ENCODE measurements around the gene BAIAP2L2. TPM values are rescaled to one million over a fixed set of nuclear protein-coding genes. Genes with fewer than 3 reads are reported as not detected.
"Not testable (repeated sequence)": the region's sequence is repeated elsewhere in the genome, so short reads cannot be mapped to it uniquely, and the experiment has no call there.

BAIAP2L2 gene, protein sequence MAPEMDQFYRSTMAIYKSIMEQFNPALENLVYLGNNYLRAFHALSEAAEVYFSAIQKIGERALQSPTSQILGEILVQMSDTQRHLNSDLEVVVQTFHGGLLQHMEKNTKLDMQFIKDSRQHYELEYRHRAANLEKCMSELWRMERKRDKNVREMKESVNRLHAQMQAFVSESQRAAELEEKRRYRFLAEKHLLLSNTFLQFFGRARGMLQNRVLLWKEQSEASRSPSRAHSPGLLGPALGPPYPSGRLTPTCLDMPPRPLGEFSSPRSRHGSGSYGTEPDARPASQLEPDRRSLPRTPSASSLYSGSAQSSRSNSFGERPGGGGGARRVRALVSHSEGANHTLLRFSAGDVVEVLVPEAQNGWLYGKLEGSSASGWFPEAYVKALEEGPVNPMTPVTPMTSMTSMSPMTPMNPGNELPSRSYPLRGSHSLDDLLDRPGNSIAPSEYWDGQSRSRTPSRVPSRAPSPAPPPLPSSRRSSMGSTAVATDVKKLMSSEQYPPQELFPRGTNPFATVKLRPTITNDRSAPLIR
- 0.26 and 0.83 TPM in 2 replicates for total RNA-seq
- polyA plus RNA-seq: 0.16 and 0.77 TPM in 2 replicates
- polyA plus RNA-seq (2012): 0.24 and 2.1 TPM in 2 replicates
- polyA minus RNA-seq (ENCODE audit: low replicate concordance): 1.4 TPM in 1 of 2 replicates, not detected in the other

DNA sequence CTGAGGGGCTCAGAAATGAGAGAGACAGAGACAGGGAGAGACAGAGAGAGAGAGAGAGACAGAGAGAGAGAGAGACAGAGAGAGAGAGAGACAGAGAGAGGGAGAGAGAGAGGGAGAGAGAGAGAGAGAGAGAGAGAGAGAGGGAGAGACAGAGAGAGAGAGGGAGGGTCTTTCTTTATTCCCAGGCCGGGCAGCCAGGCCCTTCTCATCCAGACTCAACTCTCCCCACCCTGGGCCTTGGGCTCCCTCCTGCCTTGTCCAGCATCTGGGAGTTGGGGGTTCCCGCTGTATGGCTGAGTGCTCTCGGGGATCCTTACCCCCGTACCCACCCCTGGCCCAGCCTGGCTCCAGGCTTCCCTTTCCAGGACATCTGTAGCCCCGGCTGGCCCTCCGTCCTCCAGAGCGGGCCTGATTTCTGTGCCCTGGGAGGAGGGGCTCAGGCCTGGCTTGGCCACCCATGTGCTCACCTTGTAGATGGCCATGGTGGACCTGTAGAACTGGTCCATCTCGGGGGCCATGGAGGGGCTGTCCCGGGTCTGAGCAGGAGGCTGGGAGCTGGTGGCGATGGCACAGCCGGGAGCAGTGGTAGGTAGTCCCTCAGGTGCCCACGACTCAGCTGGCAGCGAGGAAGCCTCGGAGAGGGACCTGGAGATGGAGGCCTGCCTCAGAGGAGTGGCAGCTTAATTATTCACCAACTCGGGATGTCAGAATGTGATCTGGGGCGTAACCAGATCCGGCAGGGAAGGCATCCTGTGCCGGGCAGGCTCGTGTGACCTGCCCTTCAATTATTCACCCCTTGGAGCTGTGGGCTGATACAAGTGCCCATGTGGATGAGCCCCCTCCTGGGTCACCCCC, at the start of gene BAIAP2L2:
BAIAP2L2 (minus strand) TSS at position 677 of the 855 bp plus-strand sequence; CDS start at position 518, 159 bp downstream.
- Histone ChIP-seq H2AFZ (ENCODE audit: low read length) (no peak within 1 kb of the TSS), H3K4me1 (ENCODE audit: control insufficient read depth, extremely low read depth, insufficient read depth, low read length) (no peaks in the 10 kb centered on the region), H4K20me1 (ENCODE audit: control insufficient read depth, extremely low read depth, insufficient read depth, low read length) (no peaks in the 10 kb centered on the region), H3K4me3 (replicated peaks in 1 of 4; ENCODE audit: control extremely low read depth in 1 of 4, insufficient read depth in 1 of 4, low read depth in 3 of 4, low read length in 4 of 4) (no peak within 1 kb of the TSS), H3K36me3 (ENCODE audit: control insufficient read depth, insufficient read depth, low read length) (no peaks in the 10 kb centered on the region), H3K9me3 (ENCODE audit: control insufficient read depth, insufficient read depth, low read depth, low read length) (no peaks in the 10 kb centered on the region), H3K27me3 (ENCODE audit: control insufficient read depth, insufficient read depth, low read length) (no peaks in the 10 kb centered on the region), H3K79me2 (ENCODE audit: control insufficient read depth, insufficient read depth, low read length) (no peaks in the 10 kb centered on the region), H3K27ac (ENCODE audit: insufficient read depth, low read length) (no peak within 1 kb of the TSS), H3K9ac (ENCODE audit: insufficient read depth, low read length) (no peak within 1 kb of the TSS), H3K4me2 (ENCODE audit: extremely low read depth, insufficient read depth, low read length) (no peak within 1 kb of the TSS)
- no peak for TF ChIP-seq EZH2 (IDR thresholded peaks at IDR 0.05; ENCODE audit: low read length, missing control alignments)
- no peak for TF ChIP-seq CTCF (conservative IDR thresholded peaks at IDR 0.05 in 1 of 2, IDR thresholded peaks at IDR 0.05 in 1 of 2; ENCODE audit: low read depth in 1 of 2, low read length in 2 of 2)
- no peak for DNase-seq (ENCODE audit: low read depth in 2 of 2)

GRCh38 chr22:38155703-38156102, 45.2 kb upstream of the BAIAP2L2 start:
- H3K27me3 ChIP-seq (ENCODE audit: control insufficient read depth, insufficient read depth, low read length): no peaks in the 10 kb centered on the region
- no peak overlapping the region for H3K9ac ChIP-seq (ENCODE audit: insufficient read depth, low read length)
- no peak overlapping the region for H3K4me2 ChIP-seq (ENCODE audit: extremely low read depth, insufficient read depth, low read length)
- no peak for TF ChIP-seq EZH2 (IDR thresholded peaks at IDR 0.05; ENCODE audit: low read length, missing control alignments)
- TF ChIP-seq CTCF (conservative IDR thresholded peaks at IDR 0.05 in 1 of 2, IDR thresholded peaks at IDR 0.05 in 1 of 2; ENCODE audit: low read depth in 1 of 2, low read length in 2 of 2): no peak
- H3K4me3 ChIP-seq (replicated peaks in 1 of 4; ENCODE audit: control extremely low read depth in 1 of 4, insufficient read depth in 1 of 4, low read depth in 3 of 4, low read length in 4 of 4): no peak overlapping the region
- no peak overlapping the region for H2AFZ ChIP-seq (ENCODE audit: low read length)
- no peaks in the 10 kb centered on the region for H3K9me3 ChIP-seq (ENCODE audit: control insufficient read depth, insufficient read depth, low read depth, low read length)
- H3K79me2 ChIP-seq (ENCODE audit: control insufficient read depth, insufficient read depth, low read length): no peaks in the 10 kb centered on the region
- DNase-seq (ENCODE audit: low read depth in 2 of 2): no peak
- H3K4me1 ChIP-seq (ENCODE audit: control insufficient read depth, extremely low read depth, insufficient read depth, low read length): no peaks in the 10 kb centered on the region
- no peaks in the 10 kb centered on the region for H3K36me3 ChIP-seq (ENCODE audit: control insufficient read depth, insufficient read depth, low read length)
- H4K20me1 ChIP-seq (ENCODE audit: control insufficient read depth, extremely low read depth, insufficient read depth, low read length): no peaks in the 10 kb centered on the region
- no peak overlapping the region for H3K27ac ChIP-seq (ENCODE audit: insufficient read depth, low read length)

DNA sequence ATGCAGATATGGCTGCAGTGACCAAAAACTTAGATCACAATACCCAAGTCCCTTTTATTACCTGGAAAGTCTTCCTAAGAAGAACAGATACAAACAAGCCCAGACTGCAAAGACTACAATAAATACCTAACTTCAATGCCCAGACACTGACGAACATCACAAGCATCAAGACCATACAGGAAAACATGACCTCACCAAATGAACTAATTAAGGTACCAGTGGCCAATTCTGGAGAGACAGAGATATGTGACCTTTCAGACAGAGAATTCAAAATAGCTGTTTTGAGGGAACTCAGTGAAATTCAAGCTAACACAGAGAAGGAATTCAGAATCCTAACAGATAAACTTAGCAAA, 44.1 kb upstream of the BAIAP2L2 start:
- not testable (repeated sequence) for H4K20me1 ChIP-seq (ENCODE audit: control insufficient read depth, extremely low read depth, insufficient read depth, low read length); H3K79me2 ChIP-seq (ENCODE audit: control insufficient read depth, insufficient read depth, low read length); H3K9me3 ChIP-seq (ENCODE audit: control insufficient read depth, insufficient read depth, low read depth, low read length); DNase-seq (ENCODE audit: low read depth in 2 of 2); H3K4me2 ChIP-seq (ENCODE audit: extremely low read depth, insufficient read depth, low read length); H3K27me3 ChIP-seq (ENCODE audit: control insufficient read depth, insufficient read depth, low read length); H3K27ac ChIP-seq (ENCODE audit: insufficient read depth, low read length); H3K4me3 ChIP-seq (replicated peaks in 1 of 4; ENCODE audit: control extremely low read depth in 1 of 4, insufficient read depth in 1 of 4, low read depth in 3 of 4, low read length in 4 of 4); H2AFZ ChIP-seq (ENCODE audit: low read length); H3K9ac ChIP-seq (ENCODE audit: insufficient read depth, low read length); H3K4me1 ChIP-seq (ENCODE audit: control insufficient read depth, extremely low read depth, insufficient read depth, low read length); H3K36me3 ChIP-seq (ENCODE audit: control insufficient read depth, insufficient read depth, low read length)

Data from fibroblast of lung (primary cell).